Endothelial cell of umbilical vein (primary cell): ENCODE measurements around the gene CCDC85A. TPM values are rescaled to one million over a fixed set of nuclear protein-coding genes. Genes with fewer than 3 reads are reported as not detected.

Experiments used
- Bru-seq: library from RNA; stranded (reverse); fragments of 400-500 nt; gene quantifications from one replicate; lab custom pipeline; 2021; lab: Mats Ljungman, UMichigan
- BruChase-seq, 2 experiments: library from RNA; stranded (reverse); fragments of 400-500 nt; gene quantifications; one replicate each; lab custom pipeline; 2021; lab: Mats Ljungman, UMichigan
- BruUV-seq: library from RNA; stranded (reverse); fragments of 400-500 nt; replicated peaks from 2 replicates; lab custom pipeline; 2021; lab: Mats Ljungman, UMichigan
- CTCF ChIA-PET: fragments of 300-600, 350-600 bp; sonication (Branson Sonifier 250); formaldehyde crosslinking; loops from one replicate; lab custom pipeline; 2021; ENCODE audit warnings: antibody characterized with exemption, inconsistent platforms; lab: Charles Lee
- POLR2A ChIA-PET: fragments of 300-600, 350-600 bp; sonication (Branson Sonifier 250); formaldehyde crosslinking; loops from one replicate; lab custom pipeline; 2021; ENCODE audit warnings: antibody characterized with exemption, inconsistent platforms; lab: Charles Lee
- DNase-seq: peaks from one replicate; pipeline ENCODE4 v3.0.0-alpha.2; 2011; ENCODE audit warnings: low read depth, low spot score
- FAIRE-seq: peaks from 2 replicates; lab custom pipeline; 2011; peaks lifted over from hg19 to GRCh38; lab: Jason Lieb, UNC
- H2AFZ ChIP-seq: 2 replicates; pipeline ENCODE4 v1.6.0; 2012; ENCODE audit warnings: low read depth, low read length, control low read depth, inconsistent platforms
- H3K27ac ChIP-seq: 2 replicates; pipeline ENCODE4 v1.5.1; 2011; ENCODE audit warnings: low read depth, mild to moderate bottlenecking, control low read depth, low read length, moderate library complexity; ENCODE audit not compliant: insufficient read depth
- H3K27me3 ChIP-seq, 2 experiments: 2 replicates each; pipeline versions ENCODE4 v1.6.0 to v1.6.1; 2011; ENCODE audit warnings: low read length in 2 of 2, mixed read lengths in 1 of 2; ENCODE audit not compliant: control insufficient read depth in 2 of 2, insufficient read depth in 2 of 2
- H3K36me3 ChIP-seq, 2 experiments: 2 replicates in 1 of 2; 3 replicates in 1 of 2; pipeline ENCODE4 v1.5.1; 2011; ENCODE audit warnings: low read length in 2 of 2, mild to moderate bottlenecking in 1 of 2, moderate library complexity in 1 of 2; ENCODE audit not compliant: control insufficient read depth in 2 of 2, insufficient read depth in 2 of 2; ENCODE audit errors: extremely low read depth in 1 of 2
- H3K4me1 ChIP-seq: 3 replicates; pipeline ENCODE4 v1.5.1; 2011; ENCODE audit warnings: mild to moderate bottlenecking, low read length; ENCODE audit not compliant: control insufficient read depth, insufficient read depth; ENCODE audit errors: extremely low read depth
- H3K4me2 ChIP-seq: 2 replicates; pipeline ENCODE4 v1.6.1; 2011; ENCODE audit warnings: low read length, control low read depth, mixed read lengths; ENCODE audit not compliant: insufficient read depth
- H3K4me3 ChIP-seq, 3 experiments: fragments of 200-600 bp in 1 of 3; sonication (generic), shearing (Covaris generic) in 1 of 3; replicated peaks in 1 of 3; 2 replicates each; pipeline ENCODE4 v1.5.1; 2011 to 2016; ENCODE audit warnings: control low read depth in 3 of 3, low read length in 3 of 3, mild to moderate bottlenecking in 2 of 3, inconsistent platforms in 1 of 3, low read depth in 1 of 3, moderate library complexity in 1 of 3; ENCODE audit not compliant: insufficient read depth in 1 of 3
- H3K79me2 ChIP-seq: 2 replicates; pipeline ENCODE4 v1.6.0; 2012; ENCODE audit warnings: low read length, inconsistent platforms; ENCODE audit not compliant: control insufficient read depth, insufficient read depth
- H3K9ac ChIP-seq: replicated peaks from 2 replicates; pipeline ENCODE3; 2011; ENCODE audit warnings: low read length, control low read depth; ENCODE audit not compliant: insufficient read depth; ENCODE audit errors: extremely low read depth
- H3K9me1 ChIP-seq: replicated peaks from 3 replicates; pipeline ENCODE4 v1.6.0; 2011; ENCODE audit warnings: mild to moderate bottlenecking, low read length; ENCODE audit not compliant: control insufficient read depth, insufficient read depth; ENCODE audit errors: extremely low read depth
- H3K9me3 ChIP-seq: replicated peaks from 2 replicates; pipeline ENCODE4 v1.5.1; 2012; ENCODE audit warnings: low read length, inconsistent platforms; ENCODE audit not compliant: control insufficient read depth, insufficient read depth
- H4K20me1 ChIP-seq: replicated peaks from 2 replicates; pipeline ENCODE3; 2011; ENCODE audit warnings: mild to moderate bottlenecking, low read length; ENCODE audit not compliant: control insufficient read depth, insufficient read depth; ENCODE audit errors: extremely low read depth
- CTCF ChIP-seq, 2 donors: IDR thresholded peaks; 1 replicate in 1 of 2; 2 replicates in 1 of 2; pipeline ENCODE4 v1.5.1; 2011; ENCODE audit warnings: low read length in 2 of 2, mild to moderate bottlenecking in 2 of 2, moderate library complexity in 2 of 2, control low read depth in 1 of 2, inconsistent platforms in 1 of 2, low read depth in 1 of 2; ENCODE audit not compliant: insufficient read depth in 1 of 2; ENCODE audit errors: extremely low read depth in 1 of 2
- FOS ChIP-seq: IDR thresholded peaks from 2 replicates; pipeline ENCODE4 v1.6.1; 2011; ENCODE audit warnings: mild to moderate bottlenecking, low read length, moderate library complexity, borderline replicate concordance; ENCODE audit not compliant: insufficient read depth
- POLR2AphosphoS5 ChIP-seq: IDR thresholded peaks from 2 replicates; pipeline ENCODE4 v1.6.1; 2012; ENCODE audit warnings: low read depth, mild to moderate bottlenecking, control low read depth, low read length, moderate library complexity; ENCODE audit not compliant: insufficient read depth
- dilution Hi-C: fragments of 300-500 bp; cut with MboI; formaldehyde crosslinking; loops from one replicate; pipeline ENCODE4 v1.15.0; 2019; ENCODE audit warnings: low sequenced_read_pairs; ENCODE audit not compliant: extremely low pct_ligation_motif_present
- intact Hi-C: fragments of 100-400 bp; cut with micrococcal nuclease; formaldehyde crosslinking; loops from one replicate; pipeline ENCODE4 v1.10.0; 2022
- long read RNA-seq: library from polyadenylated mRNA; stranded (forward); transcript quantifications from one replicate; pipeline ENCODE4 v2.0.0, GENCODE V29; 2021
- polyA minus RNA-seq, 3 experiments: library from RNA; depleted of rRNA, polyadenylated mRNA; stranded (reverse); fragments of >200 nt; gene quantifications; 1 replicate in 1 of 3; 2 replicates in 2 of 3; pipeline ENCODE4 v1.2.3, GENCODE V29; 2011
- polyA plus RNA-seq, 4 experiments: library from polyadenylated mRNA; depleted of rRNA in 3 of 4; stranded (reverse) in 3 of 4; unstranded in 1 of 4; fragments of >200 nt; gene quantifications; 2 replicates each; pipeline versions ENCODE4 v1.2.1 to v1.2.3, GENCODE V29; 2011 to 2012; ENCODE audit warnings: missing spikeins in 1 of 4
- total RNA-seq: library from RNA; stranded (reverse); gene quantifications from 2 replicates; pipeline ENCODE4 v1.2.3, GENCODE V29; 2021

Gene CCDC85A
- total RNA-seq (10.4 and 16.9 TPM in 2 replicates), polyA plus RNA-seq (5.1 and 6.0 TPM in 2 replicates), polyA minus RNA-seq (10.1 and 12.0 TPM in 2 replicates), Bru-seq, nascent RNA (percentile 55 among the genes with signal in this experiment), BruChase-seq, experiment 1, labeled RNA remaining after a 6-hour chase (percentile 86 among the genes with signal in this experiment), BruChase-seq, experiment 2, labeled RNA remaining after a 2-hour chase (percentile 86 among the genes with signal in this experiment)
- 5.5 and 7.1 TPM in 2 replicates for polyA plus RNA-seq (2011; cell fraction: cytosol; rRNA removed)
- 8.0 and 8.8 TPM in 2 replicates for polyA plus RNA-seq (2011; cell fraction: nucleus; rRNA removed)
- 5.5 and 9.0 TPM in 2 replicates for polyA plus RNA-seq (2012)
- polyA minus RNA-seq (2011; cell fraction: cytosol; rRNA and poly(A)+ RNA removed): not detected
- polyA minus RNA-seq (2011; cell fraction: nucleus; rRNA and poly(A)+ RNA removed): 22.0 and 38.6 TPM in 2 replicates
- long read RNA-seq, partial matches to known transcripts: 3 of 34 reads
- long read RNA-seq, other reads (novel, unspliced or antisense): 31 of 34 reads

GRCh38 chr2:56183643-56184499 lies at the start of gene CCDC85A:
TSS of gene CCDC85A (plus strand) at chr2:56183990. CDS start at chr2:56184625, 635 bp downstream.
- BruUV-seq: no TSS peak
- no peaks in the 10 kb centered on the region for H3K36me3 ChIP-seq
- peak within 1 kb of the TSS; percentile 52 for H2AFZ ChIP-seq
- peaks cover 16% of the 10 kb centered on the region for H3K4me1 ChIP-seq
- TF ChIP-seq FOS (no peak), POLR2AphosphoS5 (peak; percentile 47), CTCF (IDR thresholded peaks at IDR 0.05; ENCODE audit: extremely low read depth in 1 of 2, insufficient read depth in 1 of 2, low read depth in 1 of 2, low read length in 2 of 2) (peak; percentile 93 to 96)
- H4K20me1 ChIP-seq: no peaks in the 10 kb centered on the region
- CTCF ChIA-PET: interaction anchor here (0.6 to 4.8 kb wide), 57 partner anchors 8 to 1336 kb away, joined by 3 to 115 read pairs (median 4); no protein-coding TSS in a partner anchor
- H3K4me2 ChIP-seq: peak within 1 kb of the TSS; percentile 75
- peak within 1 kb of the TSS; percentile 14 for H3K27ac ChIP-seq
- POLR2A ChIA-PET: interaction anchor here (0.6 kb wide), 1 partner anchor 867 kb away, joined by 5 read pairs; no protein-coding TSS in a partner anchor
- FAIRE-seq: peak; percentile 76
- dilution Hi-C loops (no loop called here), intact Hi-C loops (loop anchor here (1.0 to 10.0 kb wide), 8 partner anchors 341 to 1332 kb away; no protein-coding TSS in a partner anchor)
- no peaks in the 10 kb centered on the region for H3K27me3 ChIP-seq
- H3K4me3 ChIP-seq: peak within 1 kb of the TSS; percentile 50 to 92 (median 84)
- peaks cover 13% of the 10 kb centered on the region for H3K79me2 ChIP-seq
- no peaks in the 10 kb centered on the region for H3K9me3 ChIP-seq
- H3K9ac ChIP-seq: peak within 1 kb of the TSS; percentile 46
- peak; percentile 86 for DNase-seq
- no peaks in the 10 kb centered on the region for H3K9me1 ChIP-seq
